ENCODE data around the gene MYOF. TPM values are rescaled to one million over a fixed set of nuclear protein-coding genes. Genes with fewer than 3 reads are reported as not detected.

MYOF gene
- polyA plus RNA-seq, 3 donors: 9.7 to 29.1 (median 14.5) TPM

- no peak for TF ChIP-seq CTCF (IDR thresholded peaks at IDR 0.05)
- Histone ChIP-seq H4K20me1 (ENCODE audit: insufficient read depth, low read length) (no peaks in the 10 kb centered on the region), H2AFZ (ENCODE audit: insufficient read depth, low read depth, low read length, poor library complexity, severe bottlenecking) (peak within 1 kb of the TSS; percentile 97), H3K4me3 (replicated peaks in 1 of 3; ENCODE audit: low read depth in 2 of 3, low read length in 3 of 3) (peak within 1 kb of the TSS; percentile 91 to 95 (median 94)), H3K36me3 (replicated peaks in 1 of 2; ENCODE audit: control insufficient read depth in 1 of 2, insufficient read depth in 2 of 2, low read length in 2 of 2) (peaks cover 0 to 8% of the 10 kb centered on the region in 2 donors), H3K9me3 (replicated peaks in 1 of 2; ENCODE audit: control insufficient read depth in 1 of 2, insufficient read depth in 1 of 2, low read length in 2 of 2) (no peaks in the 10 kb centered on the region), H3K27ac (ENCODE audit: low read depth in 1 of 2, low read length in 2 of 2) (peak within 1 kb of the TSS in 1 of 2 donors; percentile 71), H3K9ac (ENCODE audit: insufficient read depth, low read length, poor library complexity, severe bottlenecking) (peak within 1 kb of the TSS; percentile 65), H3K4me1 (ENCODE audit: control insufficient read depth in 1 of 2, insufficient read depth in 2 of 2, low read length in 2 of 2) (peaks cover 22 to 28% of the 10 kb centered on the region in 2 donors), H3K79me2 (ENCODE audit: insufficient read depth, low read length) (peaks cover 50% of the 10 kb centered on the region), H3K27me3 (ENCODE audit: control insufficient read depth in 2 of 2, insufficient read depth in 2 of 2, low read length in 2 of 2) (no peaks in the 10 kb centered on the region), H3K4me2 (replicated peaks; ENCODE audit: extremely low read depth, low read length, poor library complexity, severe bottlenecking) (peak within 1 kb of the TSS; percentile 96)
- Mint-ChIP-seq H3K4me1 (peaks cover 32% of the 10 kb centered on the region), H3K9me3 (no peaks in the 10 kb centered on the region), H3K27ac (peak within 1 kb of the TSS; percentile 63 to 94 (median 85)), H3K27me3 (ENCODE audit: low read depth in 3 of 3) (peaks cover 0 to 5% (median 1%) of the 10 kb centered on the region in 3 donors), H3K4me3 (peak within 1 kb of the TSS; percentile 96 to 98), H3K36me3 (peaks cover 7 to 8% of the 10 kb centered on the region in 2 donors)
- 1% methylated on average over 66 of the region's 68 CpGs for WGBS (ENCODE audit: insufficient coverage)
- DNase-seq: peak; percentile 90 to 92 (median 92)
- intact Hi-C loops (cut with micrococcal nuclease): loop anchor here in 1 of 2 donors (5.0 kb wide), 1 partner anchor 119 kb away; no protein-coding TSS in a partner anchor
Observed at GRCh38 chr10:93496322-93497041, 14.3 kb upstream of the MYOF start, which contains the start of gene CEP55. CEP55 (plus strand) TSS chr10:93496612; CDS start chr10:93500052, 3,440 bp downstream.

- Histone ChIP-seq H2AFZ (ENCODE audit: insufficient read depth, low read depth, low read length, poor library complexity, severe bottlenecking) (peak overlapping the region; percentile 97), H3K4me2 (replicated peaks; ENCODE audit: extremely low read depth, low read length, poor library complexity, severe bottlenecking) (peak overlapping the region; percentile 96), H3K79me2 (ENCODE audit: insufficient read depth, low read length) (peaks cover 44% of the 10 kb centered on the region), H3K27ac (ENCODE audit: low read depth in 1 of 2, low read length in 2 of 2) (peak overlapping the region in 1 of 2 donors; percentile 71), H3K4me1 (ENCODE audit: control insufficient read depth in 1 of 2, insufficient read depth in 2 of 2, low read length in 2 of 2) (peaks cover 22 to 28% of the 10 kb centered on the region in 2 donors), H3K4me3 (replicated peaks in 1 of 3; ENCODE audit: low read depth in 2 of 3, low read length in 3 of 3) (peak overlapping the region; percentile 91 to 95 (median 94)), H3K27me3 (ENCODE audit: control insufficient read depth in 2 of 2, insufficient read depth in 2 of 2, low read length in 2 of 2) (no peaks in the 10 kb centered on the region), H3K36me3 (replicated peaks in 1 of 2; ENCODE audit: control insufficient read depth in 1 of 2, insufficient read depth in 2 of 2, low read length in 2 of 2) (peaks cover 0 to 8% of the 10 kb centered on the region in 2 donors), H3K9ac (ENCODE audit: insufficient read depth, low read length, poor library complexity, severe bottlenecking) (peak overlapping the region; percentile 65), H4K20me1 (ENCODE audit: insufficient read depth, low read length) (no peaks in the 10 kb centered on the region), H3K9me3 (replicated peaks in 1 of 2; ENCODE audit: control insufficient read depth in 1 of 2, insufficient read depth in 1 of 2, low read length in 2 of 2) (no peaks in the 10 kb centered on the region)
- H3K4me3 Mint-ChIP-seq: peak overlapping the region; percentile 96 to 98
- peaks cover 0 to 5% (median 1%) of the 10 kb centered on the region in 3 donors for H3K27me3 Mint-ChIP-seq (ENCODE audit: low read depth in 3 of 3)
- no peaks in the 10 kb centered on the region for H3K9me3 Mint-ChIP-seq
- peaks cover 32% of the 10 kb centered on the region for H3K4me1 Mint-ChIP-seq
- intact Hi-C loops (cut with micrococcal nuclease): loop anchor here in 1 of 2 donors (5.0 kb wide), 1 partner anchor 118 kb away; no protein-coding TSS in a partner anchor
- no peak for TF ChIP-seq CTCF (IDR thresholded peaks at IDR 0.05)
- WGBS (ENCODE audit: insufficient coverage): 0% methylated on average over 9 of the region's 28 CpGs
- peak in 1 of 3 donors; percentile 10 for DNase-seq
- H3K27ac Mint-ChIP-seq: peak overlapping the region; percentile 51 to 94 (median 80)
- H3K36me3 Mint-ChIP-seq: peaks cover 7 to 8% of the 10 kb centered on the region in 2 donors
Observed at GRCh38 chr10:93495654-93496321, 13.7 kb upstream of the MYOF start.
